Measurements from ENCODE around the gene DUS1L. TPM values are rescaled to one million over a fixed set of nuclear protein-coding genes. Genes with fewer than 3 reads are reported as not detected.

DUS1L gene
- polyA plus RNA-seq, 1 of the 3 experiments (the other 2 are of a cell fraction): 163 TPM

GRCh38 chr17:82016875-82017459, 48.6 kb downstream of the DUS1L start:
- Histone ChIP-seq H3K27me3 (ENCODE audit: insufficient read depth) (no peaks in the 10 kb centered on the region), H3K4me1 (ENCODE audit: control insufficient read depth in 1 of 2, insufficient read depth in 2 of 2, low read depth in 1 of 2, low read length in 1 of 2) (peaks cover 11 to 40% of the 10 kb centered on the region in 2 experiments; a peak in 3 of 4 replicates), H3K79me2 (ENCODE audit: insufficient read depth) (peaks cover 23% of the 10 kb centered on the region), H3F3A (replicated peaks; ENCODE audit: insufficient read depth) (peaks cover 32% of the 10 kb centered on the region), H3K27ac (ENCODE audit: low read depth in 2 of 2, low read length in 1 of 2) (no peak overlapping the region), H3K4me2 (no peak overlapping the region), H3K36me3 (replicated peaks in 1 of 2; ENCODE audit: control insufficient read depth in 1 of 2, insufficient read depth in 2 of 2, low read length in 1 of 2) (peaks cover 7 to 23% of the 10 kb centered on the region in 2 experiments), H3K4me3 (ENCODE audit: low read depth in 2 of 2, low read length in 1 of 2) (no peak overlapping the region), H2AFZ (ENCODE audit: low read depth) (no peak overlapping the region), H3K9me3 (no peaks in the 10 kb centered on the region), H3K9me2 (no peaks in the 10 kb centered on the region), H4K20me1 (ENCODE audit: insufficient read depth) (peaks cover 17% of the 10 kb centered on the region), H3K9ac (no peak overlapping the region)
- POLR2A ChIA-PET: interaction anchor here (1.2 kb wide), 1 partner anchor 57 kb away, joined by 3 read pairs; no protein-coding TSS in a partner anchor
- TF ChIP-seq ELF1 (IDR thresholded peaks at IDR 0.05) (no peak), MEF2A (IDR thresholded peaks at IDR 0.05; ENCODE audit: borderline replicate concordance, low read depth) (no peak), FOXJ3 (CRISPR knock-in tag; IDR thresholded peaks at IDR 0.05) (no peak), TCF12 (IDR thresholded peaks at IDR 0.05) (no peak), TAF1 (IDR thresholded peaks at IDR 0.05; ENCODE audit: borderline replicate concordance, low read depth, low read length) (no peak), REST (IDR thresholded peaks at IDR 0.05; ENCODE audit: low read depth, low read length) (no peak), PBX3 (IDR thresholded peaks at IDR 0.05) (no peak), SMC3 (IDR thresholded peaks at IDR 0.05; ENCODE audit: low read depth, low read length) (no peak), RCOR1 (IDR thresholded peaks at IDR 0.05; ENCODE audit: low read length) (no peak), RAD21 (IDR thresholded peaks at IDR 0.05; ENCODE audit: low read length) (no peak), MAX (IDR thresholded peaks at IDR 0.05; ENCODE audit: low read depth) (no peak), GABPA (IDR thresholded peaks at IDR 0.05; ENCODE audit: low read depth) (no peak), EP300 (IDR thresholded peaks at IDR 0.05; ENCODE audit: borderline replicate concordance in 1 of 2, low read depth in 1 of 2, low read length in 1 of 2) (no peak), CHD2 (IDR thresholded peaks at IDR 0.05; ENCODE audit: low read length, partially characterized antibody) (no peak), TEAD4 (IDR thresholded peaks at IDR 0.05; ENCODE audit: borderline replicate concordance, insufficient read depth) (no peak), RFX5 (IDR thresholded peaks at IDR 0.05; ENCODE audit: low read length) (no peak)
- TF ChIP-seq, protein P1, sequence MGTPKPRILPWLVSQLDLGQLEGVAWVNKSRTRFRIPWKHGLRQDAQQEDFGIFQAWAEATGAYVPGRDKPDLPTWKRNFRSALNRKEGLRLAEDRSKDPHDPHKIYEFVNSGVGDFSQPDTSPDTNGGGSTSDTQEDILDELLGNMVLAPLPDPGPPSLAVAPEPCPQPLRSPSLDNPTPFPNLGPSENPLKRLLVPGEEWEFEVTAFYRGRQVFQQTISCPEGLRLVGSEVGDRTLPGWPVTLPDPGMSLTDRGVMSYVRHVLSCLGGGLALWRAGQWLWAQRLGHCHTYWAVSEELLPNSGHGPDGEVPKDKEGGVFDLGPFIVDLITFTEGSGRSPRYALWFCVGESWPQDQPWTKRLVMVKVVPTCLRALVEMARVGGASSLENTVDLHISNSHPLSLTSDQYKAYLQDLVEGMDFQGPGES (IDR thresholded peaks at IDR 0.05; ENCODE audit: low read depth, low read length): no peak
- TF ChIP-seq, protein P2, sequence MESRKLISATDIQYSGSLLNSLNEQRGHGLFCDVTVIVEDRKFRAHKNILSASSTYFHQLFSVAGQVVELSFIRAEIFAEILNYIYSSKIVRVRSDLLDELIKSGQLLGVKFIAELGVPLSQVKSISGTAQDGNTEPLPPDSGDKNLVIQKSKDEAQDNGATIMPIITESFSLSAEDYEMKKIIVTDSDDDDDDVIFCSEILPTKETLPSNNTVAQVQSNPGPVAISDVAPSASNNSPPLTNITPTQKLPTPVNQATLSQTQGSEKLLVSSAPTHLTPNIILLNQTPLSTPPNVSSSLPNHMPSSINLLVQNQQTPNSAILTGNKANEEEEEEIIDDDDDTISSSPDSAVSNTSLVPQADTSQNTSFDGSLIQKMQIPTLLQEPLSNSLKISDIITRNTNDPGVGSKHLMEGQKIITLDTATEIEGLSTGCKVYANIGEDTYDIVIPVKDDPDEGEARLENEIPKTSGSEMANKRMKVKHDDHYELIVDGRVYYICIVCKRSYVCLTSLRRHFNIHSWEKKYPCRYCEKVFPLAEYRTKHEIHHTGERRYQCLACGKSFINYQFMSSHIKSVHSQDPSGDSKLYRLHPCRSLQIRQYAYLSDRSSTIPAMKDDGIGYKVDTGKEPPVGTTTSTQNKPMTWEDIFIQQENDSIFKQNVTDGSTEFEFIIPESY (IDR thresholded peaks at IDR 0.05; ENCODE audit: borderline replicate concordance, low read depth): no peak
- 94% methylated on average over 20 of the region's 24 CpGs for WGBS (ENCODE audit: low lambda C conversion rate)
- CTCF ChIA-PET: interaction anchor here (0.9 to 35.7 kb wide), 7 partner anchors 12 to 61 kb away, joined by 3 to 1216 read pairs (median 5); partner anchors contain the start of genes DCXR, NOTUM and RAC3
- DNase-seq: no peak
